ENCODE measurements around the gene AGO3. TPM values are rescaled to one million over a fixed set of nuclear protein-coding genes. Genes with fewer than 3 reads are reported as not detected.

AGO3 gene
- total RNA-seq, 6 experiments from 2014 or later, result 18.3 to 24.0 (median 21.4) TPM

- no peak overlapping the region for H3K27ac Mint-ChIP-seq
- H3K36me3 Mint-ChIP-seq (ENCODE audit: low read depth), result no peaks in the 10 kb centered on the region
- H3K27me3 Mint-ChIP-seq (ENCODE audit: insufficient read depth), result peaks cover 3% of the 10 kb centered on the region
- peaks cover 12% of the 10 kb centered on the region for H3K4me1 Mint-ChIP-seq (ENCODE audit: low read depth)
- no peaks in the 10 kb centered on the region for H3K9me3 Mint-ChIP-seq
- TF ChIP-seq CTCF (IDR thresholded peaks at IDR 0.05), result no peak
- no peak for DNase-seq
- no peak overlapping the region for H3K4me3 Mint-ChIP-seq
These were observed 146.2 kb downstream of the AGO3 start for GRCh38 chr1:36076979-36077573.

- Mint-ChIP-seq H3K27ac (no peak overlapping the region), H3K9me3 (no peaks in the 10 kb centered on the region), H3K27me3 (ENCODE audit: insufficient read depth) (no peaks in the 10 kb centered on the region; the same call in 1 of the 2 replicates), H3K4me1 (ENCODE audit: low read depth) (peaks cover 12% of the 10 kb centered on the region), H3K36me3 (ENCODE audit: low read depth) (no peaks in the 10 kb centered on the region), H3K4me3 (no peak overlapping the region)
- no peak for TF ChIP-seq CTCF (IDR thresholded peaks at IDR 0.05)
- no peak for DNase-seq
These were observed 149.3 kb downstream of the AGO3 start for GRCh38 chr1:36080236-36080635.

- peaks cover 12% of the 10 kb centered on the region for H3K4me1 Mint-ChIP-seq (ENCODE audit: low read depth)
- TF ChIP-seq CTCF (IDR thresholded peaks at IDR 0.05), result no peak
- H3K9me3 Mint-ChIP-seq, result no peaks in the 10 kb centered on the region
- no peak overlapping the region for H3K4me3 Mint-ChIP-seq
- DNase-seq, result no peak
- H3K27ac Mint-ChIP-seq, result no peak overlapping the region
- H3K36me3 Mint-ChIP-seq (ENCODE audit: low read depth), result no peaks in the 10 kb centered on the region
- H3K27me3 Mint-ChIP-seq (ENCODE audit: insufficient read depth), result no peaks in the 10 kb centered on the region; the same call in 1 of the 2 replicates
These were observed 149.9 kb downstream of the AGO3 start for GRCh38 chr1:36080801-36081200.

- no peak overlapping the region for H3K27ac Mint-ChIP-seq
- no peaks in the 10 kb centered on the region; the same call in 1 of the 2 replicates for H3K27me3 Mint-ChIP-seq (ENCODE audit: insufficient read depth)
- no peaks in the 10 kb centered on the region for H3K36me3 Mint-ChIP-seq (ENCODE audit: low read depth)
- H3K4me3 Mint-ChIP-seq, result no peak overlapping the region
- peaks cover 12% of the 10 kb centered on the region for H3K4me1 Mint-ChIP-seq (ENCODE audit: low read depth)
- TF ChIP-seq CTCF (IDR thresholded peaks at IDR 0.05), result no peak
- no peaks in the 10 kb centered on the region for H3K9me3 Mint-ChIP-seq
- no peak for DNase-seq
These were observed 151.1 kb downstream of the AGO3 start for GRCh38 chr1:36081926-36082485.

- Mint-ChIP-seq H3K4me1 (ENCODE audit: low read depth) (peaks cover 12% of the 10 kb centered on the region), H3K27me3 (ENCODE audit: insufficient read depth) (no peaks in the 10 kb centered on the region; the same call in 1 of the 2 replicates), H3K9me3 (no peaks in the 10 kb centered on the region), H3K27ac (no peak overlapping the region), H3K36me3 (ENCODE audit: low read depth) (no peaks in the 10 kb centered on the region), H3K4me3 (no peak overlapping the region)
- DNase-seq, result no peak
- TF ChIP-seq CTCF (IDR thresholded peaks at IDR 0.05), result no peak
These were observed 152.3 kb downstream of the AGO3 start for GRCh38 chr1:36083219-36083618.
